Fibroblast of skin of scalp (primary cell): Measurements from ENCODE around the gene OR10V1.

ENCODE experiments used
- DNase-seq: peaks from one replicate; pipeline ENCODE4 v3.0.0-alpha.2; 2013

Gene OR10V1

GRCh38 chr11:59667812-59668187 is 45.8 kb downstream of the OR10V1 start:
- no peak for DNase-seq

GRCh38 chr11:59666969-59667368 is 46.7 kb downstream of the OR10V1 start:
- peak; percentile 36 for DNase-seq
